Activated naive CD8-positive, alpha-beta T cell treated with anti-CD3 and anti-CD28 coated beads, Interleukin-2, amount 10 ng/mL, durations not matched to agents 7 days and 5 days (primary cell): ENCODE data around the gene SLC25A41. TPM values are rescaled to one million over a fixed set of nuclear protein-coding genes. Genes with fewer than 3 reads are reported as not detected.

Experiments used
- ATAC-seq: fragments of 150-1000 bp; cut with Tn5 transposase; one replicate; pipeline ENCODE4 v1.10.0; 2021; ENCODE audit warnings: low read depth, moderate library complexity
- POLR2A ChIA-PET: fragments of 350-600 bp; sonication (Branson Sonifier 250); formaldehyde crosslinking; loops from one replicate; lab custom pipeline; 2021; ENCODE audit warnings: antibody characterized with exemption; lab: Charles Lee
- DNase-seq: peaks from one replicate; pipeline ENCODE4 v3.0.0; 2021
- H3K27ac Mint-ChIP-seq: one replicate; pipeline ENCODE4 v1.8.0; 2022; ENCODE audit warnings: mild to moderate bottlenecking, mixed read lengths
- H3K27me3 Mint-ChIP-seq: one replicate; pipeline ENCODE4 v1.8.0; 2022; ENCODE audit warnings: mild to moderate bottlenecking, moderate library complexity, mixed read lengths
- H3K36me3 Mint-ChIP-seq: one replicate; pipeline ENCODE4 v1.8.0; 2021; ENCODE audit warnings: mild to moderate bottlenecking, mixed read lengths
- H3K4me1 Mint-ChIP-seq: one replicate; pipeline ENCODE4 v1.8.0; 2021; ENCODE audit warnings: mixed read lengths
- H3K4me3 Mint-ChIP-seq: one replicate; pipeline ENCODE4 v1.8.0; 2022; ENCODE audit warnings: mild to moderate bottlenecking, moderate library complexity, mixed read lengths
- H3K9me3 Mint-ChIP-seq: one replicate; pipeline ENCODE4 v1.8.0; 2021; ENCODE audit warnings: mixed read lengths
- total RNA-seq, 2 experiments: library from RNA; stranded (reverse); gene quantifications; one replicate each; pipeline ENCODE4 v1.2.3, GENCODE V29; 2021

SLC25A41 gene
- total RNA-seq = 1 to 10 TPM in 1 of 2 experiments, under 1 TPM in 1; 0.91 to 1.0 TPM

DNA sequence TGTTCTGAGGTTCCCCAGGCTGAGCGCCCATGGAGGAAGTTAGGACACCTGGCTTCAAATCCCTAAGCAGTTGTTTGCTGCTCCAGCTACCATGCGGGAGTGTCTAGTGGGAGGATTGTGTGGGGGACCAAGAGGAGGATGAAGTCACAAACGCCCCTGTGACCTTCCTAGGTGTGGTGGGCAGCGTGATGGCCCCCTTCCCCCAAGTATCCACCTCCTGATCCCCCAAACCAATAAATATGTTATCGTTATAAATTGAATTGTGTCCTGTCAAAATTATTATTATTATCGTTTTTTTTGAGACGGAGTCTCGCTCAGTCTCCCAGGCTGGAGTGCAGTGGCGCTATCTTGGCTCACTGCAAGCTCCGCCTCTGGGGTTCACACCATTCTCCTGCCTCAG, at the start of gene SLC25A41:
Gene SLC25A41, minus strand, starts transcription at position 101 of the 400 bp plus-strand sequence. Its CDS starts 70 bp downstream, at position 31.
- no peak within 1 kb of the TSS for H3K27ac Mint-ChIP-seq
- peaks cover 2% of the 10 kb centered on the region for H3K27me3 Mint-ChIP-seq
- H3K4me3 Mint-ChIP-seq = no peak within 1 kb of the TSS
- ATAC-seq = no peak
- DNase-seq = no peak
- POLR2A ChIA-PET = no interaction called here
- peaks cover 3% of the 10 kb centered on the region for H3K36me3 Mint-ChIP-seq
- no peaks in the 10 kb centered on the region for H3K9me3 Mint-ChIP-seq
- peaks cover 15% of the 10 kb centered on the region for H3K4me1 Mint-ChIP-seq

DNA sequence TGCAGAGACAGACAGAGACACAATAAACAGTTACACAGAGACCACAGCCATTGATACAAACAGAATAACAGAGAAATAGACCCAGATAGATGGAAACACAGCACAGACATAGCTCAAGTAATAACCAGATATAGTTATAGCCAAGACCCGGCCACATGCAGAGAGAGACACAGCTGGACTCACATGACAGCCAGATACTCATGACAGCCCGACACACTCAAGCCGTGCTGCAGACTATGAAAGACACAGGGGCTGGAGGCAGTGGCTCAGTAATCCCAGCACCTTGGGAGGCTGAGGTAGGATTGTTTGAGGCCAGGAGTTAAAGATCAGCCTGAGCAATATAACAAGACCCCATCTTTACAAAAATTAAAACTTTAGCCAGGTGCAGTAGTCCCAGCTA, 49.7 kb upstream of the SLC25A41 start:
- POLR2A ChIA-PET = no interaction called here
- no peak for DNase-seq
- peaks cover 9% of the 10 kb centered on the region for H3K36me3 Mint-ChIP-seq
- H3K27me3 Mint-ChIP-seq = no peaks in the 10 kb centered on the region
- no peak overlapping the region for H3K4me3 Mint-ChIP-seq
- H3K4me1 Mint-ChIP-seq = peaks cover 24% of the 10 kb centered on the region
- H3K9me3 Mint-ChIP-seq = no peaks in the 10 kb centered on the region
- ATAC-seq = no peak
- peak overlapping the region; percentile 3 for H3K27ac Mint-ChIP-seq

DNA sequence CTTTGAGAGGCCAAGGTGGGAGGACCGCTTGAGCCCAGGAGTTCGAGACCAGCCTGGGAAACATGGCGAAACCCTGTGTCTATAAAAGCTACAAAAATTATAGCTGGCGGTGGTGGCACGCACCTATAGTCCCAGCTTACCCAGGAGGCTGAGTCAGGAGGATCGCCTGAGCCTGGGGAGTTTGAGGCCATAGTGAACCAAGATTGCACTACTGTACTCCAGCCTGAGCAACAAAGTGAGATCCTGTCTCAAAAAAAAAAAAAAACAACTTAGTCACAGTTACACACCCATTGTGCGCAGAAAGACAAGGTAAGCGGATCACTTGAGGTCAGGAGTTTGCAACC, 48.8 kb upstream of the SLC25A41 start:
- DNase-seq = no peak
- Mint-ChIP-seq H3K27ac (peak overlapping the region; percentile 99), H3K4me3 (peak overlapping the region; percentile 100), H3K9me3 (no peaks in the 10 kb centered on the region), H3K27me3 (no peaks in the 10 kb centered on the region), H3K36me3 (peaks cover 10% of the 10 kb centered on the region), H3K4me1 (peaks cover 24% of the 10 kb centered on the region)
- POLR2A ChIA-PET = interaction anchor here (1.0 to 2.3 kb wide), 9 partner anchors 9 to 179 kb away, joined by 3 to 26 read pairs (median 8); partner anchors contain the start of genes CRB3, KHSRP, SLC25A23 and TUBB4A
- no peak for ATAC-seq

DNA sequence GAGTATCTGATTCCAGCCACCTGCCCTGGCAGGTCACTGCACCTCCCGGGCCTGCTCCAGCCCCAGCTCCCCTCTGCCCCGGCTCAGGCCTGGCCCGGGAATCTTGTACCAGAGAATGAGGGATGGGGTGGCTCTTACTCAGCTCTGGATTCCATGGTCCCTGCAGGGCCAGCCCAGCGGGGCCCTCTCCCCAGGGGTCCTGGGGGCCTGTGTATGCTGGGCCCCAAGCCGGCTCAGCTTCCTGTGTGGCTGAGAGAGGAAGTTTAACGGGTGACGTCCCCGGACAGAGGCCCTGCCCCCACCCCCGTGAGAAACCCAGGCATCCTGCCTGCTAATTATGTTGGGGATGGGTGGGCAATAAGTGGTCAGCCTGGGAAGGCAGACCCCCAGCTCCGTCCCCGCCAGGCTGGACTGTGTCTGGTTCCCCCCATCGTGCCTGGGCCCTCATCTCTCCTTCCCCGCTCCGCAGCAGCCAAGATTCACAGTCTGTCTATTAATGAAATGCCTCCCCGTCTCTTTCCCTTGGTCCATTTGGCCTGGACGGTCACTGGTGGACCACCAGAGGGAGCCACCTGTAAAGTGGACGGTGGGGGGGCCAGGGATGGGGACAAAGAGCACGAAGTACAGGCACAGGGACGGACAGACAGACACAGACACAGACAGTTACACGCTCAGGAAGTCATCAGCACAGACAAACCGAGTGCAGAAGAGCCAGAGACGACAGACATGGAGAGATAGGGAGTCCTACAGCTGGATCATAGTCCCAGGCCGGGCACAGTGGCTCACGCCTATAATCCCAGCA, 48.2 kb upstream of the SLC25A41 start, which contains the start of gene DENND1C:
Gene DENND1C, minus strand, starts transcription at position 247 of the 802 bp plus-strand sequence. Its CDS starts 92 bp downstream, at position 155.
- Mint-ChIP-seq H3K27me3 (no peaks in the 10 kb centered on the region), H3K4me1 (peaks cover 24% of the 10 kb centered on the region), H3K36me3 (peaks cover 12% of the 10 kb centered on the region), H3K27ac (peak within 1 kb of the TSS; percentile 99), H3K4me3 (peak within 1 kb of the TSS; percentile 100), H3K9me3 (no peaks in the 10 kb centered on the region)
- DNase-seq = peak; percentile 79
- ATAC-seq = peak; percentile 91
- POLR2A ChIA-PET = interaction anchor here (0.6 to 2.3 kb wide), 21 partner anchors 10 to 382 kb away, joined by 3 to 26 read pairs (median 4); partner anchors contain the start of genes ALKBH7, CLPP, CRB3 and KHSRP

DNA sequence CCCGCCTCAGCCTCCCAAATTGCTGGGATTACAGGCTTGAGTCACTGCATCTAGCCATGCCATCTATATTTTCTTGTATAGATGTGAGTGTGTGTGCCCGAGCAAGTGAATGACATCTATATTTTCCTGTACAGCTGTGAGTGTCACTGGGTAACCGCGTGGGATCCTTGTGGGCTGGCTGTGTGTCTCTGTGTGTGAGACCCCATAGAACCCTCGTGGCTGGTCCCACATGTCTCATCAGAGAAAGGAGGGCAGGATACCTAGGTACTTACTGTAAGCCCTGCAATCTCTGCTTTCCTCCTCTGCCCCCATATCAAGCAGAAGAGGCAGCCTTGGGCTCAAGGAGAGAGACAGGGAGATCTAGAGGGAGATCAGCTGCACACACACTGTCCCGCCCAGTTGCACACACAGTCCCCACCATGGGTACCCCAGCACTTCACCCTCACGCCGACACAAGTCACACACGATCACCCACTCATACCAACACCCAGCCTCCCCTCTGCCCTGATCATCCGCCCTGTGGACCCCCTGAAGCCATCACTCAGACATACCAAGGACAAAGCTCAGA, 47.4 kb upstream of the SLC25A41 start:
- Mint-ChIP-seq H3K27ac (peak overlapping the region; percentile 99), H3K4me1 (peaks cover 24% of the 10 kb centered on the region), H3K4me3 (peak overlapping the region; percentile 100), H3K27me3 (no peaks in the 10 kb centered on the region), H3K9me3 (no peaks in the 10 kb centered on the region), H3K36me3 (peaks cover 17% of the 10 kb centered on the region)
- ATAC-seq = peak; percentile 37
- POLR2A ChIA-PET = interaction anchor here (0.6 to 2.3 kb wide), 22 partner anchors 9 to 382 kb away, joined by 3 to 26 read pairs (median 4); partner anchors contain the start of genes ALKBH7, CLPP, CRB3 and KHSRP
- DNase-seq = peak; percentile 51

DNA sequence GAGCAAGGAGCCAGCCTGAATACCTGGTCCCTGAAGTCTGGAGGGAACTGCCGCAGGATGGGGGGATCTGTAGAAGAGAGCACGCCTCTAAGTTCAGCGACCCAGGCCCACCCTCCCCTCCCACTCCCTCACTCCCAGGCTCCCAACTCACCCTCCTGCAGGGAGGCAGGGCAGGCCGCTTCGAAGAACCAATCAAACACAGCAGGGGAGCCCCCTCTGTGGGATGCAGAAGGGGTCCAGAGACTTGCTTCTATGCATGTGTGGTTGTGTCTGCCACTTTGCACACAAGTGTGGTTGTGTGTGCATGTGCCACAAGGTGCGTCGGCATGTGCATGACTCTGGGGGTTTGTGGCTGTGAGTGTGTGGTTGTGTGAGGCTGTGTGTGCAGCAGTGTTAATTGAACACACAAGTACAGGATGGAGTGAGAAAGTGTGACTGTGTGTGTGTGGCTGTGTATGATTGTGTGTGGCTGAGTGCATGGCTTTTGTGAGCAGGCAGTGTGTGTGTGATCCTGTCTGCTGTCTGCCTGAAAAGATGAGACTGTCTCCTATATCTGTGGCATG, 46.4 kb upstream of the SLC25A41 start:
- Mint-ChIP-seq H3K36me3 (peaks cover 18% of the 10 kb centered on the region), H3K9me3 (no peaks in the 10 kb centered on the region), H3K4me1 (peaks cover 24% of the 10 kb centered on the region), H3K4me3 (peak overlapping the region; percentile 100), H3K27ac (peak overlapping the region; percentile 99), H3K27me3 (no peaks in the 10 kb centered on the region)
- POLR2A ChIA-PET = interaction anchor here (0.6 to 1.7 kb wide), 3 partner anchors 10 to 134 kb away, joined by 3 to 4 read pairs (median 4); no protein-coding TSS in a partner anchor
- ATAC-seq (no peak), DNase-seq (no peak)

DNA sequence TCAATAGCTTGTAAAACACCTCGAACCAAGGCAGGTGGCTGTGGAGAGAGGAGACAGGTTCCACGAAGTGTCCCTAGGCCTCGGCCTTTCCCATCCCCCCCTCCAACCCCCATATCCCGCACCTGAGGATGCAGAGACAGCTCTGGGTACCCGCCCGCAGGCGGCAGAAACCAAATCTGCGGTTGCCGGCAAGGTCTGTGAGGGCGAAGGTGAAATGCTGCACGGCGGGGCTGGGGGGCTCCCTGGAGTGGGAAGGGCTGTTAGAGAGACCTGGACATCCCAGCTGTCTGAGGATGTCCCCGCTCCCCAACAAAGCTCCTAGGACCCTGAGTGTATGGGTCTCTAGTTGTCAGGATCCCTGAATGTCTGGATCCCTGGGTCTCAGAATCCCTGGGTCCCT, 45.3 kb upstream of the SLC25A41 start:
- Mint-ChIP-seq H3K9me3 (no peaks in the 10 kb centered on the region), H3K4me3 (no peak overlapping the region), H3K27me3 (no peaks in the 10 kb centered on the region), H3K4me1 (peaks cover 24% of the 10 kb centered on the region), H3K27ac (no peak overlapping the region), H3K36me3 (peaks cover 20% of the 10 kb centered on the region)
- DNase-seq (no peak), ATAC-seq (no peak)
- POLR2A ChIA-PET = no interaction called here

DNA sequence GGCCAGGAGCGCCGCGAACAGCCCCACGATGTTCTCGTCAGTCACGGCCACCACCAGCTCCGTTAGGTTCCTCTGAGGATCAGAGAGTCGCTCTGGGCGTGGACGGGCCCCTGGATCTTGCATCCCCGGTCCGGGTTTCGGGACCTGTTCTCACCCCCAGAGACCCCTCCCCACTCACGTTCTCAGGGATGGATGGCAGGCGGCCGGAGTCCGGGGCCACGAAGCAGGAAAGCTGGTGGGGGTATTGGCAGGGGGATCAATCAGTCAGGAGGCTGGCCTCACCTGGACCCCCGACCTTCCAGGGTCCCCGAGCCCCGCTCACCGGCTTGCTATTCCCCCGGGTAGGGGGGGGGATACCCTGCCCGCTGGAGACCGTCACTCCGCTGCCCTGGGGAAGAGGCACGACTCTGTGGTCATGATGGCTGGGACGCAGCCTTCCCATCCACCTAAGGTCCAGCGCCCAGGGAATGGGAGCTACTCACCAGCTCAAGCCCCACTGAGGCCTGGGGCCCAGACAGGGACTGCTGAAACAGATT, 43.4 kb upstream of the SLC25A41 start:
- peaks cover 22% of the 10 kb centered on the region for H3K36me3 Mint-ChIP-seq
- no peak overlapping the region for H3K4me3 Mint-ChIP-seq
- DNase-seq (no peak), ATAC-seq (no peak)
- H3K27me3 Mint-ChIP-seq = no peaks in the 10 kb centered on the region
- no peak overlapping the region for H3K27ac Mint-ChIP-seq
- no peaks in the 10 kb centered on the region for H3K9me3 Mint-ChIP-seq
- POLR2A ChIA-PET = interaction anchor here (0.6 kb wide), 1 partner anchor 657 kb away, joined by 4 read pairs; no protein-coding TSS in a partner anchor
- peaks cover 16% of the 10 kb centered on the region for H3K4me1 Mint-ChIP-seq

DNA sequence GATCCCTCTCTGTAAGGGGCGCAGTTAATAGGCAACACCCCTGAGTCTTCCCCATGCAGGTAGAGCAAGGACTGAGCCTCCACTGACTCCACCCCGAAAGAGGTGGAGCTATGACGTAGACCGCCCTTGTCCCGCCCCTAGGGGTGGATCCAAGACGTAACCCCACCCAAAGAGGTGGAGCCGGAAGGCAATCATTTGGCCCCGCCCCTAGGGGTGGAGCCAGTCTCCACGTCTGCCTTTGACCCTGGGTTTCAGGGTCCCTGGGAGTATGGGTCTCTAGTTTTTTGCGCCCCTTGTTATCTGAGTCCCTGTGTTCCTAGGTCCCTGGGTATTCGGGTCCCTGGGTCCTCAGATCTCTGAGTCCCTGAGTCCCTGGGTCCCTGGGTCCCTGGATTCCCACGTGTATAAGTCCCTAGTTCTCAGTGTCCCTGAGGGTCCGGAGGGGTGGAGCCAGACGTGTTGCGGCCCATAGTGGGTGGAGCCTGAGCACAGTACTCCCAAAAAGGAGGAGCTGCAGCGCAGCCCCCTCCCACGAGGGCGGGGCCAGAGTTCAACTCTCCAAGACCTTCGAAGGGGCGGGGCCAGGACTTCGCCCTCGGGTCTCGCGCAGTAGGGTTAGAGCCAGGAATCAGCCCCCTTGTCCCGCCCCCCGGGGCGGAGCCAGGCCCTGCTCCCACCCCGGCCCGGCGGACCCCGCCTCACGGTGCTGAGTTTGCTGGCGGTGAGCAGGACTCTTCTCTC, 42.8 kb upstream of the SLC25A41 start:
- H3K36me3 Mint-ChIP-seq = peaks cover 22% of the 10 kb centered on the region
- POLR2A ChIA-PET = interaction anchor here (0.6 to 1.0 kb wide), 2 partner anchors 14 to 17 kb away, joined by 3 to 4 read pairs; partner anchors contain the start of gene SLC25A23
- DNase-seq (peak; percentile 80), ATAC-seq (peak; percentile 55)
- H3K4me3 Mint-ChIP-seq = no peak overlapping the region
- H3K27me3 Mint-ChIP-seq = no peaks in the 10 kb centered on the region
- peaks cover 12% of the 10 kb centered on the region for H3K4me1 Mint-ChIP-seq
- no peak overlapping the region for H3K27ac Mint-ChIP-seq
- H3K9me3 Mint-ChIP-seq = no peaks in the 10 kb centered on the region

DNA sequence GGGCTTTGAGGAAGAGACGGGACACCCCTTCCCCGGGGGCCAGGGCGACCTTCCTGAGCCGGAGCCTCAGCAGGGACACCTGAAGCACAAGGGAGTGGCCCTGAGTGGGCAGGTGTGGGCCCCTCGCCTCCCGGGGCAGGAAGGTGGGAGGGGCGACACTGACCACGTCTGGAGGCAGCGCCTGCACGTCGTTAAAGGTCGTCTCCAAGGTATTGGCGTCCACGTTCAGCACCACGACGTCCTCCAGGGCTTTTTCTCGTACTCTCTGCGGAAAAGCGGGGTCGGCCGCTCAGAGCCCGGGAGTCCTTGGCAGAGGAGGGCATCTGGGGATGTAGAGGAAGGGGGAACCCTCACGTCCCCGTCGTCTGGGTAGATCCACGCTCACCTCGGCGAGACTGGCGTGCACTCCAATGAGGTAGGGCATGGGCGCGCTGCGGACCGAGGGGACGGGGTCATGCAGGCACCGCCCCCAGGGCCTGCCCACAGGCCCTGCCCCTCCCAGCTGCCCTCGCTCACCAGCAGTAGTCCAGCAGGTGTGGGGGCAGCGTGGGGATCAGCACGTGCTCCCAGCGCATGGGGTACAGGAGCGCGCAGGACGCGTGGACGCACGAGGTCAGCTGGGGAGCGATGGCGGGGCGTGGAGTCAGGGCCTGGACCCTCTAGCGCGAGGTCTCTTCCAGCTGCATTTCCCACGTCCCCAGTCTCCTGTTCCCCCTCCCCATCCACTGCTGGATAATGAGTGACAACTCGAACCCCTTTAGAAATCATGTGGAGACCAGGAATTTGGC, 42.0 kb upstream of the SLC25A41 start:
- no peak overlapping the region for H3K4me3 Mint-ChIP-seq
- peaks cover 21% of the 10 kb centered on the region for H3K36me3 Mint-ChIP-seq
- peaks cover 9% of the 10 kb centered on the region for H3K4me1 Mint-ChIP-seq
- H3K27me3 Mint-ChIP-seq = no peaks in the 10 kb centered on the region
- POLR2A ChIA-PET = interaction anchor here (1.0 kb wide), 1 partner anchor 13 kb away, joined by 4 read pairs; no protein-coding TSS in a partner anchor
- no peak overlapping the region for H3K27ac Mint-ChIP-seq
- no peaks in the 10 kb centered on the region for H3K9me3 Mint-ChIP-seq
- DNase-seq (no peak), ATAC-seq (no peak)

DNA sequence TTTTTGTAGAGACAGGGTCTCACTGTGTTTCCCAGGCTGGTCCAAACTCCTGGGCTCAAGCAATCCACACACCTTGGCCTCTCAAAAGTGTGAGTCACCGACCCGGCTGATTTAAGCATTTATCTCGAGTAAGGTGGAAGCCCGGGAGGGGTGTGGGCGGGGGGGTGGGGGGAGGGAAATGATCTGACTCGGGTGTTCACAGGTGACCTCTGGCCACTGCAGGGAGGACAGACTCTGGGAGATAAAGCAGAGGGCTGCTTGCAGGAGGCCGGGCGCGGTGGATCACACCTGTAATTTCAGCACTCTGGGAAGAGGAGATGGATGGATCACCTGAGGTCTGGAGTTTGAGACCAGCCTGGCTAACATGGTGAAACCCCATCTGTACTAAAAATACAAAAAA, 40.1 kb upstream of the SLC25A41 start:
- Mint-ChIP-seq H3K9me3 (no peaks in the 10 kb centered on the region), H3K27me3 (no peaks in the 10 kb centered on the region), H3K27ac (no peak overlapping the region), H3K4me1 (no peaks in the 10 kb centered on the region), H3K4me3 (no peak overlapping the region), H3K36me3 (peaks cover 20% of the 10 kb centered on the region)
- DNase-seq (no peak), ATAC-seq (no peak)
- POLR2A ChIA-PET = no interaction called here

DNA sequence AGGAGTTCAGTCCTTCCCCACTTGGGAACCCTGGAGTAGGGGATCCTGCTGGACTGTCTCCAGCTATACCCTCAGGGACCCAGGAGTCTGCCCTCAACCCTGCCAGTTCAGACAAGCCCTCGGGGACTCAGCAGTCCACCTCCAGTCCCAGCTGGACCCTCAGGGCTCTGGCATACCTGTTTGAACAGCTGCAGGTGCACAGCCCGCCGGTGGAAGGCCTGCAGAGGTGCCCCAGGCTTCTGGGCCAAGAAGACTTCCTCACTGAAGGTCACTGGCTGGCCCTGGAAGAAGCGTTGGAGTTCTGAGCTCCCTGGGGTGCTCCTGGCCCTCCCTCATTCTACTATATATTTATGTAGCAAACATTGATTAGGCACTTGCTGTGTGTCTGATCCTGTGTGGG, 39.1 kb upstream of the SLC25A41 start:
- H3K9me3 Mint-ChIP-seq = no peaks in the 10 kb centered on the region
- no peak overlapping the region for H3K4me3 Mint-ChIP-seq
- POLR2A ChIA-PET = no interaction called here
- no peak overlapping the region for H3K27ac Mint-ChIP-seq
- ATAC-seq (no peak), DNase-seq (no peak)
- no peaks in the 10 kb centered on the region for H3K27me3 Mint-ChIP-seq
- H3K36me3 Mint-ChIP-seq = peaks cover 22% of the 10 kb centered on the region
- no peaks in the 10 kb centered on the region for H3K4me1 Mint-ChIP-seq
